HepG2 (cell line): Measurements from ENCODE around the gene FIBP. TPM values are rescaled to one million over a fixed set of nuclear protein-coding genes. Genes with fewer than 3 reads are reported as not detected.

Source experiments
- ATF7-NPFF ChIP-seq: sonication (generic); formaldehyde crosslinking; IDR thresholded peaks from 2 replicates; pipeline ENCODE4 v1.8.1; 2023; ENCODE audit warnings: mild to moderate bottlenecking, low read depth, missing genetic modification reagents, moderate library complexity
- FIP1L1 ChIP-seq: fragments of 200-400 bp; formaldehyde crosslinking; IDR thresholded peaks from 2 replicates; pipeline ENCODE4 v1.6.1; 2018; ENCODE audit warnings: low read depth, mild to moderate bottlenecking, low read length, moderate library complexity, borderline replicate concordance; ENCODE audit not compliant: insufficient read depth
- FOXP4 ChIP-seq: sonication (generic); formaldehyde crosslinking; IDR thresholded peaks from 2 replicates; pipeline ENCODE4 v1.4.0; 2020; ENCODE audit warnings: missing genetic modification reagents
- GRHL1 ChIP-seq: sonication (generic); formaldehyde crosslinking; conservative IDR thresholded peaks from 2 replicates; pipeline ENCODE4 v1.8.0; 2022; ENCODE audit warnings: missing genetic modification reagents
- HMGA1 ChIP-seq: sonication (generic); formaldehyde crosslinking; conservative IDR thresholded peaks from 2 replicates; pipeline ENCODE4 v1.4.0; 2020; ENCODE audit warnings: missing genetic modification reagents
- MTA3 ChIP-seq: sonication (generic); formaldehyde crosslinking; IDR thresholded peaks from 2 replicates; pipeline ENCODE4 v1.4.0; 2020; ENCODE audit warnings: missing genetic modification reagents
- SMYD3 ChIP-seq: sonication (generic); formaldehyde crosslinking; IDR thresholded peaks from 2 replicates; pipeline ENCODE4 v1.8.1; 2023; ENCODE audit warnings: mild to moderate bottlenecking, missing genetic modification reagents
- TEAD2 ChIP-seq: sonication (generic); formaldehyde crosslinking; IDR thresholded peaks from 2 replicates; pipeline ENCODE4 v1.9.0; 2021; ENCODE audit warnings: missing genetic modification reagents
- TEAD3 ChIP-seq: optimal IDR thresholded peaks from 2 replicates; pipeline ENCODE3; 2016; ENCODE audit warnings: borderline replicate concordance
- ZBTB10 ChIP-seq: sonication (generic); formaldehyde crosslinking; IDR thresholded peaks from 2 replicates; pipeline ENCODE4 v1.4.0; 2020; ENCODE audit warnings: missing genetic modification reagents, borderline replicate concordance
- ZBTB40 ChIP-seq, 2 experiments: fragments of 450-650 bp in 1 of 2; sonication (generic) in 1 of 2; formaldehyde crosslinking in 1 of 2; IDR thresholded peaks; 2 replicates each; pipeline versions ENCODE4 v1.6.1 to v1.8.0; 2016 to 2022; ENCODE audit warnings: antibody characterized with exemption in 1 of 2, mild to moderate bottlenecking in 1 of 2, missing genetic modification reagents in 1 of 2
- ZNF207 ChIP-seq: fragments of 450-650 bp; IDR thresholded peaks from 2 replicates; pipeline ENCODE4 v1.6.1; 2016; ENCODE audit warnings: antibody characterized with exemption, borderline replicate concordance
- ZNF431 ChIP-seq: sonication (generic); formaldehyde crosslinking; IDR thresholded peaks from 2 replicates; pipeline ENCODE4 v1.9.0; 2022; ENCODE audit warnings: missing genetic modification reagents, low read depth, mild to moderate bottlenecking, borderline replicate concordance
- polyA plus RNA-seq, 8 experiments: library from polyadenylated mRNA; depleted of rRNA in 3 of 8; stranded (reverse) in 7 of 8; unstranded in 1 of 8; fragments of >200 nt; fragmentation: Illumina TruSeq in 4 of 8; extraction: Trizol in 4 of 8; gene quantifications; 2 replicates each; pipeline versions ENCODE4 v1.2.1 to v1.2.3, GENCODE V29; 2011 to 2016; ENCODE audit warnings: low read depth in 4 of 8, missing spikeins in 1 of 8, mixed read lengths in 1 of 8; ENCODE audit not compliant: insufficient read depth in 1 of 8
- total RNA-seq, 5 experiments: library from RNA; depleted of rRNA; stranded (reverse); fragments of >200 nt; fragmentation: Illumina TruSeq; extraction: Trizol; gene quantifications; 2 replicates each; pipeline ENCODE4 v1.2.3, GENCODE V29; 2016; ENCODE audit warnings: low read depth in 1 of 5

Gene FIBP
- total and polyA plus RNA-seq, 2 of the 13 experiments (the other 11 are each of a cell fraction or from before 2014, with no cell fraction given), result 42.9 to 62.1 TPM

- TF ChIP-seq ATF7-NPFF (CRISPR knock-in tag) (peak; percentile 86), MTA3 (CRISPR knock-in tag) (no peak), TEAD3 (peak; percentile 77), ZBTB40 (IDR thresholded peaks at IDR 0.05) (no peak), ZBTB40 (CRISPR knock-in tag; IDR thresholded peaks at IDR 0.05) (no peak), ZNF431 (CRISPR knock-in tag) (0 out of 2 replicates have a peak, but pooled peaks have one; percentile 65), FOXP4 (CRISPR knock-in tag) (peak; percentile 57; the same call in 1 of the 2 replicates), TEAD2 (CRISPR knock-in tag) (no peak), ZNF207 (no peak), SMYD3 (CRISPR knock-in tag) (no peak), ZBTB10 (CRISPR knock-in tag) (peak; percentile 62; the same call in 1 of the 2 replicates), GRHL1 (CRISPR knock-in tag) (no peak), HMGA1 (no peak), FIP1L1 (no peak)
Measured at GRCh38 chr11:65919141-65919572, 30.9 kb upstream of the FIBP start, which contains the start of gene DRAP1 (continued).
